NOMO-1 treated with dmso at 0.1 percent for 144 hours (cell line): ENCODE data around the gene CCDC141.

Source experiments
- DNase-seq: peaks from one replicate; lab custom pipeline; 2025; ENCODE audit not compliant: unreplicated experiment; lab: John Stamatoyannopoulos, UW

The CCDC141 gene

GRCh38 chr2:178834086-178834485 is 215.9 kb downstream of the CCDC141 start:
- no peak for DNase-seq

GRCh38 chr2:178833382-178833781 is 216.6 kb downstream of the CCDC141 start:
- DNase-seq = no peak

GRCh38 chr2:178830451-178830850 is 219.5 kb downstream of the CCDC141 start:
- DNase-seq = no peak

GRCh38 chr2:178829981-178830380 is 220.0 kb downstream of the CCDC141 start:
- no peak for DNase-seq

GRCh38 chr2:178829299-178829960 is 220.5 kb downstream of the CCDC141 start:
- DNase-seq = no peak

- DNase-seq = no peak
Observed at GRCh38 chr2:178828486-178828881, 221.5 kb downstream of the CCDC141 start.

DNA sequence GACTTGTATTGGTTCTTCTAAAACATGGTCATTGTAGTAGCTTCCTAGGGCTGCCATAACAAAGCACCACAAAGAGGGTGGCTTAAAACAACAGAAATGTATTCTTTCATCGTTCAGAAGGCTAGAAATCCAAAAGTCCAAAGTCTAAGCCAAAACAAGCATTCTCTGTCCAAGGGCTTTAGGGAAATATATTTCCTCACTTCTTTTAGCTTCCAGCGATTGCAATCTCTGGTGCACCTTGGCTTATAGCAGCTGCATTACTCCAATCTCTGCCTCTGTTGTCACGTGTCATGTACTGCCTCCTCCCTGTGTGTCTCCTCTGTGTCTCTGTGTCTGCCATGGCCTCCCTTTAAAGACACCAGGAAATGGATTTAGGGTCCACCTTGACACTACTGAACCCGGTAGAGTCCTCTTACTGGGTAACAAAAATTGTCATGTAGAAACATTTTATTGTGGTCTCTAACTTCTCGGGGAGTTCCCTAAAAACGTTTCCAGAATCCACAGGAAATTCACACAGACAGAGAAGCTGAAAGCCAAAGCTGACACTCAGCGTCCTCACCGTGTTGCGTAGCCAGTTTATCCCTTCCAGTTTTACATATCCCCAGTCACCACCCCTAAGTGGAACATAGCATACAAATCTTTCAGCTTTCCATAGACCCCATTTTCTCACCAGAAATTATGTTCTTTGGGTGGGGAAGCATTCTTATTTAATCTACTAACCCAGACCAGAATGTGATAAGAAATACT is 222.0 kb downstream of the CCDC141 start:
- no peak for DNase-seq

DNA sequence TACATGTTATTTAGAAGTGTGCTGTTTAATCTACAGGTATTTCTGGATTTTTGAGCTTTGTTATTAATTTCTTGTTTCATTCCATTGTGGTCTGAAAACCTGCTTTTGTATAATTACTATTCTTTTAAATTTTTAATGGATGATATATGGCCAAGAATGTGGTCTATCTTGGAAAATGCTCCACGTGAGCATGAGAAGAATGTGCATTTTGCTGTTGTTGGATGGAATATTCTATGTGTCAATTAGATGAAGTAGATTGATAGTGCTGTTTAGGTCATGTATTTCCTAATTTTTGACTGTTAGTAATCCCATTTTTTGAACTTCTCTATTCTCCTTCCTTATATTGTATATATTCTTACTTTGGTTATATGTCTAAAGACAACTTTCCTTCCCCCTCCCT is 222.8 kb downstream of the CCDC141 start:
- DNase-seq = no peak

DNA sequence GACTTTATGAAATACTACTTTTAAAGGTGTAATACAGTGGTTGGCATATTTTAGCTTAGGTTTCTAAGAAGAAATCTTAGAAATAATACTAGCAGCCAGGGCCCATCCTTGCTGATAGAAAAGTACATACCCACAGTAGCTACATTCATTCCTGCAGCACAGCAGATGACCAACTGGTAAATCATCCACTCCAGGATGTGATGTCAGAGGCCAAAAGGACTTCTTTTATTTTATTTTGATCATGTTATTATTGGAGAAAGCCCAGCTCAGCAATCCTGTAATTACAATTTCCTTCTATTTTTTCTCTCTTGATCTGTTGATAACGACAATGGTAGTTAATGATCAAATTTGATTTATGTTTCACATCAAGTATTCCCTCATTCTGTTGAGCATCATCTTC is 224.8 kb downstream of the CCDC141 start:
- no peak for DNase-seq

- no peak for DNase-seq
Observed at GRCh38 chr2:178824181-178824580, 225.8 kb downstream of the CCDC141 start.

GRCh38 chr2:178819992-178820391 is 229.9 kb downstream of the CCDC141 start:
- DNase-seq = no peak

DNA sequence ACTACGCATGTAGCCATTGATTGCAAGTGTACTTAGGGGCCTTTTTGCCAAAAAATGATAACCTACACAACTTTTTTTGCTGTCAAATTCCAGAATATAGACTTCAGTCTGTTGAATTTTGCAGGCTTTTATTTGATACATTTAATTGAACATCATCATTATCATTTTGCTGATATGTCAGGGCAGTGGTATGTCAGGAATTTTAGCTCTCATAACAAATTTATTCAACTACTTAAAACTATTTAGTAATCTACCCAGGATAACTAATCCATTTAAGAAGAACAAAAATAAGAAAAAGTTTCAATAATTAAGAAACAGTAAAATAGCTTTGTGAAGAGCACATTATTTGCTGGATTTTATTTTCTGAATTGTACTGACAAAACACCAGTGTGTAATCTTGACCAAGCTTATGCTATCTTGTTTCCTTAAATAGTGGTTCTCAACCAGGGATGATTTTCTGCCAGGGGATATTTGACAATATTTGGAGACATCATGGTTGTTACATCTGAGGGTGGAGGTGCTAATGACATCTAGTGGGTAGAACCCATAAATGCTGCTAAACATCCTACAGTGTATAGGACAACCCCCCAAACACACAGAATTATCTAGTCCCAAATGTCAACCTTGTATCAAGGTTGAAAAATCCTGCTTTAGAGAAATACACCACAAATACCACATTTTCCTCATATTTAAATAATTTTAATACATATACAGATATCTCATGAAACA is 230.6 kb downstream of the CCDC141 start:
- DNase-seq = no peak

DNA sequence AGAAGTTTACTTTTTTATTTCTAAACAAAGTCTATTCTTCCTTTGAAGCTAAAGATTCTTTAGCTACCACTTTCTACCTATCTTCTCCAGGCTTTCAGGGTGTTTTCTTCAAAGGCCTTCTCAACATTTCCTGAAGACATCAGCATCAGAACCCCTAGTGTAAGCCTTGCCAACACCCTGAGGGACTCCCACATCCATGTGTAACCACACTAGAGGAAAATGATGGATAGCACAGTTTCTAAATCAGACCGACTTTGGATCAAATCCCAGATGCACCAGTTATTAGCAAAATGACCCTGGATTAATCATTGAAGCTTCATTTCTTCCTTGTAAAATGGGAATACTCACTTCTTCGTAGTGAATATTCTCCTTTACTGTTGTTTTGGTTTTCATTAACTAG is 238.0 kb downstream of the CCDC141 start:
- DNase-seq = no peak

DNA sequence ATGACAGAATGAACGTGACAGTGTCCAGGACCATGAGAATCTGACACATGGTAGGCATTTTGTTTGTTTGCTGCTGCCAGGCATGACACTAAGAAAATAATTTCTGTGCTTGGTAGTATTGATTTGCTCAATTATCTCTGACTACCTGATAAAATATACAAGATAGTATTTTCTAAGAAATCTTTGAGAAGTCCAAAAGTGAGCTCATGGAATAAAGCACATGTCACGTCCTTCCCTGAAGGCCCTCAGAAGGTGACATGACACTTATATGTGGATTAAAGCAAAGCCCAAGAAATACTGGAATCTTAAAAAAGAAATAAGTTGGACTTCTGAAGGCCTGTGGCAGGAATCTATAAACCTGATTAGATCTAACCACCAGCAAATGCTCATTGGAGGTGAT is 238.9 kb downstream of the CCDC141 start:
- no peak for DNase-seq

DNA sequence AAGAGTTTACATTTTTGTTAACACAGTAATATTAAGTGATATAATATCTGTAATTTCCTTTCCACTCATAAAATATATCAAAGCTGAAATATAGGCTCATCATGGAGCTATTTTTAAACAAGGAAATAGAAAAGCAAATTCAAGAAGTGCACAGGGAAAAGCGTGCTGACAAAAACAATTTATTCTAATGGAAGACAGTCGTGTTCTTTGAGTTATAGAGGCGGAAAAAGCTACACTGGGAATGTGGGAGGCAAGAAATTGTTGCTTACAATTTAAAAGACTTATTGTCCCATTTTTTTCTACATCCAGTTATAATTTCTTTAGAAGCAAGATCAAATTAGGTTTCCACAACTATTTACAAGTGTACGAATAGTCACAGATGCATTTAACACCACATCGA is 239.5 kb downstream of the CCDC141 start:
- no peak for DNase-seq

DNA sequence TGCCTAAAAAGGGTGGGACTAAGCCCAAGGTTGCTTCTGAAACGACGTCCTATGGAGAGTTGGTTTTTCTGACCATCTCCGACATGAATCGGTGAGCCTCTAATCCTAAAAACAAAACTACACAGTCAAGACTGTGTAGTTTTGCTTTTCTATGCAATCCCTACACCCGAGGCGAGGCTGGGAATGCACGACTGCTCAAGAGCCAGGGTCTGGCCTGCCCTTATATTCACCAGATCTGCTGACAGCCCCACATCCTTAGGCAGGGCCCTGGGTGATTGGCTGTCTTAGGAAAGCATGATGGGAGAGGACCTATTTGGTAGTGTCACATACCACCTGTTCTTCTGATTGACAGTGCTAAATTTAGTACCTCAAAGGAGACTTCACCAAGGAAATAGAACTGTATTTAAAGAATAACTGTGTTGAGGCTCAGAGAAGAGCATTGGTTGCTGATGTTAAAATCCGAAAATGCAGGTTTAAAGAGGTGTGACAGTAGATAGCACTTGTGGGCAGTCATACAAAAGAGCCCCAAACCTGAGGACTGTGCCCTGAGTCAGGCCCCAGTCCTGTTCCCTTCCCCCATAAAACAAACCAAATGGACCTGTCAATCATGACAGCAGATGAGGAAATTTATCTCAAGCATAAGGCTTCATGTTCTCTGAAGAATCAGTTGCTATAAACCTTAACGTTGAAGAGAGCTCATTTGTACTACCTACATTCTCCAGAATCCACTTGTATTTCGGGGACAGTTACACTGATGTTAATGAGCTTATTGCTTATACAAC is 242.5 kb downstream of the CCDC141 start, which contains the start of gene TTN:
TSS of gene TTN (minus strand) at position 197 of the 782 bp plus-strand sequence. CDS start 2,781 bp downstream, outside the sequence.
- no peak for DNase-seq

GRCh38 chr2:178806543-178806942 is 243.4 kb downstream of the CCDC141 start:
- no peak for DNase-seq

- no peak for DNase-seq
Observed at GRCh38 chr2:178805457-178805856, 244.5 kb downstream of the CCDC141 start.

GRCh38 chr2:178804791-178805190 is 245.1 kb downstream of the CCDC141 start:
- no peak for DNase-seq

DNA sequence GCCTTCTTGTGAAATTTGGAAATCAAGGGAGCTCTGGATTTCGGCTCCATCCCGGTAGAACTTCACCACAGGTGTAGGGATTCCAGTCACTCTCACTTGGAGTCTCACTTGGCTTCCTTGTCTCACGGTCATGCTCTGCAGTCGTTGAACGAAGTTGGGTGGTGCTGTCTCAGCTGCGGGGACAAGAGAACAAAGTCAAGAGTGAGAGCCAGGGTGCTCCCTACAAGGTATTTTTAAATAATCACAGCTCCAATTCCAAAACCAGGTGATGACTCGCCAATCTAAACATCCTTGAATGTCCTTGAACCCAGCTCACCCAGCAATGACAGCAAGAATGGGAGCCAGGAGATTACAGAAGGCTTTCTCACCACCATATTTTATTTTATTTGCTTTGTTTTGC is 249.4 kb downstream of the CCDC141 start:
- DNase-seq = no peak

GRCh38 chr2:178799305-178799704 is 250.6 kb downstream of the CCDC141 start:
- no peak for DNase-seq
